NOMO-1 treated with dmso at 0.1 percent for 144 hours (cell line): Measurements from ENCODE around the gene ADAMTSL2.

Experiments used
- DNase-seq: peaks from one replicate; lab custom pipeline; 2025; ENCODE audit not compliant: unreplicated experiment; lab: John Stamatoyannopoulos, UW

The ADAMTSL2 gene

GRCh38 chr9:133572821-133573361, 38.4 kb downstream of the ADAMTSL2 start:
- DNase-seq = no peak

GRCh38 chr9:133573791-133574515, 39.4 kb downstream of the ADAMTSL2 start:
- no peak for DNase-seq

GRCh38 chr9:133574771-133575170, 40.3 kb downstream of the ADAMTSL2 start:
- DNase-seq = no peak

GRCh38 chr9:133575186-133576030, 40.9 kb downstream of the ADAMTSL2 start:
- DNase-seq = no peak

- no peak for DNase-seq
These were observed 41.7 kb downstream of the ADAMTSL2 start for GRCh38 chr9:133576031-133576874.

- DNase-seq = no peak
These were observed 42.6 kb downstream of the ADAMTSL2 start for GRCh38 chr9:133576875-133577736.

GRCh38 chr9:133577737-133578112, 43.2 kb downstream of the ADAMTSL2 start:
- no peak for DNase-seq

- no peak for DNase-seq
These were observed 44.3 kb downstream of the ADAMTSL2 start for GRCh38 chr9:133578524-133579441.

GRCh38 chr9:133579601-133580418, 45.3 kb downstream of the ADAMTSL2 start:
- no peak for DNase-seq

GRCh38 chr9:133580419-133580738, 45.9 kb downstream of the ADAMTSL2 start:
- DNase-seq = no peak

- no peak for DNase-seq
These were observed 46.5 kb downstream of the ADAMTSL2 start for GRCh38 chr9:133581011-133581410.

- no peak for DNase-seq
These were observed 47.2 kb downstream of the ADAMTSL2 start for GRCh38 chr9:133581513-133582343.

- DNase-seq = no peak
These were observed 48.1 kb downstream of the ADAMTSL2 start for GRCh38 chr9:133582501-133583045.

GRCh38 chr9:133583111-133583510, 48.6 kb downstream of the ADAMTSL2 start:
- DNase-seq = no peak

GRCh38 chr9:133583586-133583985, 49.1 kb downstream of the ADAMTSL2 start:
- DNase-seq = no peak

GRCh38 chr9:133584167-133584558, 49.7 kb downstream of the ADAMTSL2 start:
- DNase-seq = no peak
